MCF 10A (cell line): ENCODE results near the gene CAMKK2. TPM values are rescaled to one million over a fixed set of nuclear protein-coding genes. Genes with fewer than 3 reads are reported as not detected.

Source experiments
- BruUV-seq: library from RNA; stranded (reverse); fragments of 400-500 nt; replicated peaks from 2 replicates; lab custom pipeline; 2021; lab: Mats Ljungman, UMichigan
- CTCF ChIA-PET: fragments of 300-600 bp; sonication (Branson Sonifier 250); formaldehyde crosslinking; extraction: SDS; loops from one replicate; lab custom pipeline; 2021; ENCODE audit warnings: antibody characterized with exemption, inconsistent platforms; lab: Yijun Ruan, JAX
- POLR2A ChIA-PET: fragments of 300-600, 350-650 bp; sonication (Branson Sonifier 250); formaldehyde crosslinking; extraction: SDS; loops from one replicate; lab custom pipeline; 2020; ENCODE audit warnings: antibody characterized with exemption, inconsistent platforms; lab: Yijun Ruan, JAX
- DNase-seq: peaks from one replicate; pipeline ENCODE4 v3.0.0-alpha.2; 2018; ENCODE audit not compliant: unreplicated experiment
- H3K27ac Mint-ChIP-seq: one replicate; pipeline ENCODE4 v1.8.0; 2022; ENCODE audit warnings: mild to moderate bottlenecking, low read depth, mixed read lengths; ENCODE audit not compliant: unreplicated experiment
- H3K27me3 Mint-ChIP-seq: one replicate; pipeline ENCODE4 v1.8.0; 2022; ENCODE audit warnings: mixed read lengths; ENCODE audit not compliant: insufficient read depth, unreplicated experiment
- H3K36me3 Mint-ChIP-seq: one replicate; pipeline ENCODE4 v1.8.0; 2022; ENCODE audit warnings: mild to moderate bottlenecking, moderate library complexity, mixed read lengths; ENCODE audit not compliant: insufficient read depth, unreplicated experiment
- H3K4me1 Mint-ChIP-seq: one replicate; pipeline ENCODE4 v1.8.0; 2022; ENCODE audit warnings: mixed read lengths; ENCODE audit not compliant: insufficient read depth, unreplicated experiment
- H3K4me3 Mint-ChIP-seq: one replicate; pipeline ENCODE4 v1.8.0; 2022; ENCODE audit warnings: mild to moderate bottlenecking, moderate library complexity, mixed read lengths; ENCODE audit not compliant: unreplicated experiment
- H3K9me3 Mint-ChIP-seq: one replicate; pipeline ENCODE4 v1.8.0; 2022; ENCODE audit warnings: mixed read lengths; ENCODE audit not compliant: unreplicated experiment
- intact Hi-C: fragments of 100-400 bp; cut with micrococcal nuclease; formaldehyde crosslinking; loops from 2 replicates; pipeline ENCODE4 v1.14.1; 2022
- total RNA-seq: library from RNA; stranded (reverse); gene quantifications from 2 replicates; pipeline ENCODE4 v1.2.3, GENCODE V29; 2022
- TF ChIP-seq, protein P1 (sequence below): fragments of 200-600 bp; IDR thresholded peaks from one replicate; pipeline ENCODE4 v1.8.0; 2022; ENCODE audit warnings: antibody characterized with exemption, mild to moderate bottlenecking; ENCODE audit not compliant: unreplicated experiment

The CAMKK2 gene
- total RNA-seq, 1 experiment from 2014 or later, result 36.3 TPM

DNA sequence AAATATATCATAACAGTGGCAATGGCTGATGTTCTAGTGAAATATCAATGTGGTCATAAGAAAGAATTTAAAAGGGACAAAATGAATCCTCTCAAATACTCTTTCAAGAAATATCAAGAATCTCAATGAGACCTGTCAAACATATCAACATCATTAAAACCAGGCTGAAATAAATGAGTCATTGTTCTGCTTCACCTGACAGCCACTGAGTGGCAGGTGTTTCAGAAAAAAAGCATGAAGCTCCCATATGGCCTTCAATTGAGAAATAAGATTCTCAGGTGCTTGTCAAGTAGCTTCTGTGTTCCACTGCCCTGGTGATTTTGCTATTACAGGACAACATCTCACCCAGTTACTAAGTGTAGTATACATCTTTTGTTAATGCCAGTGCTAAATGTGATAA is 34.2 kb upstream of the CAMKK2 start:
- BruUV-seq, result no TSS peak
- Mint-ChIP-seq H3K27ac (no peak overlapping the region), H3K9me3 (no peaks in the 10 kb centered on the region), H3K4me3 (no peak overlapping the region), H3K36me3 (peaks cover 94% of the 10 kb centered on the region), H3K4me1 (no peaks in the 10 kb centered on the region), H3K27me3 (no peaks in the 10 kb centered on the region)
- ChIA-PET CTCF (interaction anchor here (6.3 kb wide), 1 partner anchor 112 kb away, joined by 80 read pairs; no protein-coding TSS in a partner anchor), POLR2A (no interaction called here)
- DNase-seq, result no peak
- TF ChIP-seq, protein P1, sequence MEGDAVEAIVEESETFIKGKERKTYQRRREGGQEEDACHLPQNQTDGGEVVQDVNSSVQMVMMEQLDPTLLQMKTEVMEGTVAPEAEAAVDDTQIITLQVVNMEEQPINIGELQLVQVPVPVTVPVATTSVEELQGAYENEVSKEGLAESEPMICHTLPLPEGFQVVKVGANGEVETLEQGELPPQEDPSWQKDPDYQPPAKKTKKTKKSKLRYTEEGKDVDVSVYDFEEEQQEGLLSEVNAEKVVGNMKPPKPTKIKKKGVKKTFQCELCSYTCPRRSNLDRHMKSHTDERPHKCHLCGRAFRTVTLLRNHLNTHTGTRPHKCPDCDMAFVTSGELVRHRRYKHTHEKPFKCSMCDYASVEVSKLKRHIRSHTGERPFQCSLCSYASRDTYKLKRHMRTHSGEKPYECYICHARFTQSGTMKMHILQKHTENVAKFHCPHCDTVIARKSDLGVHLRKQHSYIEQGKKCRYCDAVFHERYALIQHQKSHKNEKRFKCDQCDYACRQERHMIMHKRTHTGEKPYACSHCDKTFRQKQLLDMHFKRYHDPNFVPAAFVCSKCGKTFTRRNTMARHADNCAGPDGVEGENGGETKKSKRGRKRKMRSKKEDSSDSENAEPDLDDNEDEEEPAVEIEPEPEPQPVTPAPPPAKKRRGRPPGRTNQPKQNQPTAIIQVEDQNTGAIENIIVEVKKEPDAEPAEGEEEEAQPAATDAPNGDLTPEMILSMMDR, result no peak
- intact Hi-C loops, result no loop called here

DNA sequence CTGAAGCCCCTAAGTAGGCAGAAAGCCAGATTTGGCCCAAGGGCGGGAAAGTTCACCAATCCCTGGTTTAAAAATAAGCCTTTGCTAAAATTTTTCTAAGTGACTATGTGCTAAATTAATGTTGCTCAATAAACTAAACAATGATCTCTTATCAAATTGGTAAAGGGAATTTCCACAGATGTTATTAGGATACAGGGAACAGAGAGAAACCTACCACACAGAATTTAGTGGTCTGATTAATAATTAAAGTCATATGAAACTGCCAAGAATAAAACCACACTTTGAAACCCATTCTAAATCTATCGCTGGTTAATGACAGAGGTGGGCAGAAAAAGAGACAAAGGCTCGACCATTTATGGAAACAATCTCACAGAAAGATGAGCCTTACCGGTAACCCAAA is 33.7 kb upstream of the CAMKK2 start:
- Mint-ChIP-seq H3K4me3 (no peak overlapping the region), H3K36me3 (peaks cover 94% of the 10 kb centered on the region), H3K27me3 (no peaks in the 10 kb centered on the region), H3K27ac (no peak overlapping the region), H3K4me1 (no peaks in the 10 kb centered on the region), H3K9me3 (no peaks in the 10 kb centered on the region)
- TF ChIP-seq, protein P1, result no peak
- intact Hi-C loops, result no loop called here
- BruUV-seq, result no TSS peak
- POLR2A ChIA-PET, result no interaction called here
- no peak for DNase-seq
- CTCF ChIA-PET, result interaction anchor here (6.3 kb wide), 1 partner anchor 113 kb away, joined by 80 read pairs; no protein-coding TSS in a partner anchor

- ChIA-PET CTCF (interaction anchor here (0.6 to 1.7 kb wide), 7 partner anchors 10 to 890 kb away, joined by 3 to 6 read pairs (median 3); no protein-coding TSS in a partner anchor), POLR2A (interaction anchor here (1.3 to 1.6 kb wide), 2 partner anchors 15 to 71 kb away, joined by 3 to 6 read pairs; partner anchors contain the start of gene RNF34)
- TF ChIP-seq, protein P1, result no peak
- Mint-ChIP-seq H3K36me3 (peaks cover 94% of the 10 kb centered on the region), H3K27me3 (no peaks in the 10 kb centered on the region), H3K27ac (no peak overlapping the region), H3K9me3 (no peaks in the 10 kb centered on the region), H3K4me1 (no peaks in the 10 kb centered on the region), H3K4me3 (no peak overlapping the region)
- BruUV-seq, result no TSS peak
- DNase-seq, result no peak
- intact Hi-C loops, result no loop called here
These were observed 32.1 kb upstream of the CAMKK2 start for GRCh38 chr12:121328620-121329019.

- intact Hi-C loops, result no loop called here
- CTCF ChIA-PET, result interaction anchor here (0.6 to 3.9 kb wide), 2 partner anchors 7 to 1473 kb away, joined by 3 to 25 read pairs; no protein-coding TSS in a partner anchor
- TF ChIP-seq, protein P1, result no peak
- peak overlapping the region; percentile 9 for H3K27ac Mint-ChIP-seq
- H3K36me3 Mint-ChIP-seq, result peaks cover 93% of the 10 kb centered on the region
- no peaks in the 10 kb centered on the region for H3K9me3 Mint-ChIP-seq
- no peak for DNase-seq
- H3K4me1 Mint-ChIP-seq, result no peaks in the 10 kb centered on the region
- H3K4me3 Mint-ChIP-seq, result no peak overlapping the region
- POLR2A ChIA-PET, result no interaction called here
- H3K27me3 Mint-ChIP-seq, result no peaks in the 10 kb centered on the region
- BruUV-seq, result no TSS peak
These were observed 30.6 kb upstream of the CAMKK2 start for GRCh38 chr12:121326996-121327674.
